H1 (cell line): ENCODE results near the gene CHST4. TPM values are rescaled to one million over a fixed set of nuclear protein-coding genes. Genes with fewer than 3 reads are reported as not detected.
A peak's percentile ranks its signal among the peaks of the same experiment; 100 is the strongest.

Experiments
- CTCF ChIA-PET: fragments of 300-600 bp; sonication (Branson Sonifier 250); formaldehyde crosslinking; loops from one replicate; lab custom pipeline; 2021; ENCODE audit not compliant: partially characterized antibody; lab: Charles Lee
- POLR2A ChIA-PET: fragments of 300-600 bp; sonication (Branson Sonifier 250); formaldehyde crosslinking; loops from one replicate; lab custom pipeline; 2021; ENCODE audit warnings: inconsistent platforms; ENCODE audit not compliant: partially characterized antibody; lab: Charles Lee
- DNase-seq, 2 experiments: peaks; one replicate each; pipeline versions ENCODE4 v3.0.0 to v3.0.0-alpha.2; 2010 to 2022; ENCODE audit warnings: low spot score in 2 of 2, low read depth in 1 of 2, mixed read lengths in 1 of 2
- FAIRE-seq: peaks from 2 replicates; lab custom pipeline; 2011; peaks lifted over from hg19 to GRCh38; lab: Jason Lieb, UNC
- H2AFZ ChIP-seq: 2 replicates; pipeline ENCODE4 v1.8.1; 2012; ENCODE audit warnings: low read length, inconsistent platforms
- H2AK5ac ChIP-seq: 2 replicates; pipeline ENCODE4 v1.6.1; 2013; ENCODE audit warnings: low read depth, low read length
- H2BK120ac ChIP-seq: replicated peaks from 2 replicates; pipeline ENCODE3; 2013; ENCODE audit warnings: low read depth, low read length, inconsistent platforms
- H2BK12ac ChIP-seq: 2 replicates; pipeline ENCODE4 v1.6.1; 2013; ENCODE audit warnings: low read depth, low read length
- H2BK15ac ChIP-seq: 2 replicates; pipeline ENCODE4 v1.6.1; 2013; ENCODE audit warnings: low read length
- H2BK20ac ChIP-seq: 2 replicates; pipeline ENCODE4 v1.6.1; 2013; ENCODE audit warnings: low read length
- H2BK5ac ChIP-seq: 2 replicates; pipeline ENCODE4 v1.6.1; 2013; ENCODE audit warnings: low read depth, low read length
- H3K14ac ChIP-seq: 2 replicates; pipeline ENCODE4 v1.6.1; 2013; ENCODE audit warnings: inconsistent platforms; ENCODE audit not compliant: insufficient read length
- H3K18ac ChIP-seq: 2 replicates; pipeline ENCODE4 v1.6.1; 2013; ENCODE audit warnings: low read length; ENCODE audit errors: extremely low read depth
- H3K23ac ChIP-seq: 2 replicates; pipeline ENCODE4 v1.6.1; 2013; ENCODE audit warnings: inconsistent platforms; ENCODE audit not compliant: insufficient read length
- H3K23me2 ChIP-seq: 2 replicates; pipeline ENCODE4 v1.6.1; 2013; ENCODE audit warnings: low read depth, low read length
- H3K27ac ChIP-seq: 2 replicates; pipeline ENCODE4 v1.6.1; 2011; ENCODE audit warnings: low read depth, low read length, inconsistent platforms
- H3K27me3 ChIP-seq, 4 experiments: replicated peaks in 1 of 4; 1 replicate in 1 of 4; 2 replicates in 3 of 4; pipeline versions ENCODE4 v1.6.1 to v1.8.1; 2011 to 2013; ENCODE audit warnings: low read length in 3 of 4, mild to moderate bottlenecking in 3 of 4, inconsistent platforms in 2 of 4, mixed read lengths in 2 of 4, moderate library complexity in 1 of 4; ENCODE audit not compliant: control insufficient read depth in 3 of 4, insufficient read depth in 3 of 4; ENCODE audit errors: extremely low read depth in 1 of 4
- H3K36me3 ChIP-seq, 4 experiments: 2 replicates each; pipeline versions ENCODE4 v1.6.1 to v1.8.1; 2011 to 2013; ENCODE audit warnings: mild to moderate bottlenecking in 4 of 4, low read length in 3 of 4, moderate library complexity in 2 of 4, control low read depth in 1 of 4, inconsistent platforms in 1 of 4; ENCODE audit not compliant: insufficient read depth in 4 of 4, control insufficient read depth in 2 of 4
- H3K4ac ChIP-seq: replicated peaks from 2 replicates; pipeline ENCODE3; 2013; ENCODE audit warnings: low read length, low read depth, mixed read lengths, inconsistent platforms; ENCODE audit not compliant: insufficient read length
- H3K4me1 ChIP-seq, 4 experiments: replicated peaks in 1 of 4; 1 replicate in 1 of 4; 2 replicates in 3 of 4; pipeline versions ENCODE4 v1.6.1 to v1.8.1; 2011 to 2013; ENCODE audit warnings: low read length in 3 of 4, inconsistent platforms in 2 of 4, mixed read lengths in 1 of 4; ENCODE audit not compliant: insufficient read depth in 4 of 4, control insufficient read depth in 3 of 4
- H3K4me2 ChIP-seq, 2 experiments: 2 replicates each; pipeline versions ENCODE4 v1.6.1 to v1.8.1; 2011 to 2013; ENCODE audit warnings: low read depth in 2 of 2, low read length in 2 of 2, control low read depth in 1 of 2, inconsistent platforms in 1 of 2, mild to moderate bottlenecking in 1 of 2; ENCODE audit not compliant: insufficient read depth in 1 of 2
- H3K4me3 ChIP-seq, 4 experiments: fragments of 200-600, 300-600 bp in 1 of 4; sonication (generic), shearing (Covaris generic), sonication (Bioruptor Twin) in 1 of 4; 2 replicates each; pipeline versions ENCODE4 v1.5.1 to v1.8.1; 2011 to 2016; ENCODE audit warnings: low read length in 4 of 4, low read depth in 3 of 4, control low read depth in 2 of 4, inconsistent platforms in 2 of 4, mild to moderate bottlenecking in 2 of 4, mixed read lengths in 1 of 4, moderate library complexity in 1 of 4; ENCODE audit not compliant: insufficient read depth in 2 of 4; ENCODE audit errors: extremely low read depth in 1 of 4
- H3K56ac ChIP-seq: replicated peaks from 2 replicates; pipeline ENCODE3; 2013; ENCODE audit warnings: low read depth, mild to moderate bottlenecking, mixed read lengths, low read length, inconsistent platforms; ENCODE audit not compliant: insufficient read length
- H3K79me1 ChIP-seq: 2 replicates; pipeline ENCODE4 v1.6.1; 2013; ENCODE audit warnings: low read depth, low read length, control low read depth
- H3K79me2 ChIP-seq, 2 experiments: 2 replicates each; pipeline versions ENCODE4 v1.6.1 to v1.8.1; 2012 to 2013; ENCODE audit warnings: low read length in 2 of 2, mild to moderate bottlenecking in 2 of 2, inconsistent platforms in 1 of 2; ENCODE audit not compliant: insufficient read depth in 2 of 2, control insufficient read depth in 1 of 2
- H3K9ac ChIP-seq, 4 experiments: replicated peaks in 1 of 4; 1 replicate in 1 of 4; 2 replicates in 3 of 4; pipeline versions ENCODE4 v1.6.1 to v1.8.1; 2011 to 2013; ENCODE audit warnings: low read depth in 3 of 4, low read length in 3 of 4, control low read depth in 2 of 4, mild to moderate bottlenecking in 2 of 4, moderate library complexity in 2 of 4, inconsistent platforms in 1 of 4; ENCODE audit errors: extremely low read depth in 1 of 4
- H3K9me3 ChIP-seq, 2 experiments: 2 replicates each; pipeline versions ENCODE4 v1.6.1 to v1.8.1; 2012 to 2013; ENCODE audit warnings: mild to moderate bottlenecking in 2 of 2, moderate library complexity in 2 of 2, control low read depth in 1 of 2, inconsistent platforms in 1 of 2, low read depth in 1 of 2, low read length in 1 of 2, mixed read lengths in 1 of 2; ENCODE audit not compliant: insufficient read depth in 2 of 2
- H4K20me1 ChIP-seq, 2 experiments: replicated peaks in 1 of 2; 2 replicates each; pipeline versions ENCODE3 to v1.8.1; 2011 to 2013; ENCODE audit warnings: inconsistent platforms in 2 of 2, low read length in 2 of 2, mild to moderate bottlenecking in 1 of 2; ENCODE audit not compliant: insufficient read depth in 2 of 2, control insufficient read depth in 1 of 2
- H4K5ac ChIP-seq: 2 replicates; pipeline ENCODE4 v1.6.1; 2013; ENCODE audit warnings: low read length, low read depth, mixed read lengths, inconsistent platforms; ENCODE audit not compliant: insufficient read length
- H4K8ac ChIP-seq: 2 replicates; pipeline ENCODE4 v1.8.0; 2013; ENCODE audit warnings: mild to moderate bottlenecking, moderate library complexity, low read length, inconsistent platforms; ENCODE audit not compliant: insufficient read depth; ENCODE audit errors: extremely low read depth
- H4K91ac ChIP-seq: replicated peaks from 2 replicates; pipeline ENCODE3; 2013; ENCODE audit warnings: low read length, mixed read lengths, inconsistent platforms; ENCODE audit not compliant: insufficient read length
- CTCF ChIP-seq, 3 experiments: IDR thresholded peaks; 1 replicate in 2 of 3; 2 replicates in 1 of 3; pipeline versions ENCODE4 v1.5.1 to v1.6.1; 2011; ENCODE audit warnings: low read length in 3 of 3, mild to moderate bottlenecking in 3 of 3, inconsistent platforms in 2 of 3, low read depth in 1 of 3, moderate library complexity in 1 of 3; ENCODE audit not compliant: insufficient read depth in 1 of 3; ENCODE audit errors: control extremely low read depth in 1 of 3
- RAD21 ChIP-seq, 2 experiments: IDR thresholded peaks in 1 of 2; conservative IDR thresholded peaks in 1 of 2; 2 replicates each; pipeline ENCODE4 v1.6.1; 2011; ENCODE audit warnings: low read depth in 2 of 2, low read length in 2 of 2, improper control_type of control experiment in 1 of 2, inconsistent platforms in 1 of 2, mild to moderate bottlenecking in 1 of 2, moderate library complexity in 1 of 2
- ZNF274 ChIP-seq: IDR thresholded peaks from 2 replicates; pipeline ENCODE4 v1.7.0; 2012; ENCODE audit warnings: low read length, borderline replicate concordance; ENCODE audit errors: extremely low read depth
- WGBS, 2 experiments: shearing (Covaris generic) in 1 of 2; methylation state at CpG; one replicate each; pipeline versions ENCODE4 v1.1.6 to v1.1.7; 2013 to 2015; ENCODE audit warnings: low lambda C conversion rate in 2 of 2, mixed read lengths in 2 of 2, inconsistent platforms in 1 of 2, low coverage in 1 of 2, missing lambda C conversion rate in 1 of 2; ENCODE audit not compliant: insufficient replicate concordance in 2 of 2, insufficient coverage in 1 of 2, insufficient read length in 1 of 2; ENCODE audit errors: extremely low coverage in 1 of 2, missing lambda C conversion rate in 1 of 2; 5-methylcytosine and 5-hydroxymethylcytosine counted together
- polyA plus RNA-seq, 7 experiments: library from polyadenylated mRNA; depleted of rRNA in 3 of 7; stranded (reverse) in 5 of 7; unstranded in 2 of 7; fragments of >200 nt in 5 of 7; fragments of 200-250 nt in 2 of 7; gene quantifications; 1 replicate in 5 of 7; 2 replicates in 1 of 7; 4 replicates in 1 of 7; pipeline versions ENCODE4 v1.2.1 to v1.2.3, GENCODE V29; 2011 to 2013; ENCODE audit warnings: missing spikeins in 2 of 7, mixed read lengths in 2 of 7
- total RNA-seq: library from RNA; stranded (reverse); fragmentation: NEBNext Ultra II Directional; extraction: Animal tissue kit (Norgen Biotek cat#: 25700); gene quantifications from 2 replicates; pipeline ENCODE4 v1.2.1, GENCODE V29; 2021

The CHST4 gene
- total and polyA plus RNA-seq, 2 of the 8 experiments (the other 6 are each of a cell fraction or from before 2014, with no cell fraction given) = 12.1 to 14.6 TPM

- H4K8ac ChIP-seq = no peak overlapping the region
- no peak overlapping the region for H3K18ac ChIP-seq
- H3K79me2 ChIP-seq = no peaks in the 10 kb centered on the region
- DNase-seq = peak in 1 of 2 experiments; percentile 76
- no peak overlapping the region for H2AFZ ChIP-seq
- no peak overlapping the region for H2BK12ac ChIP-seq
- no peaks in the 10 kb centered on the region for H3K23me2 ChIP-seq
- H3K79me1 ChIP-seq = peaks cover 3% of the 10 kb centered on the region; the same call in 1 of the 2 replicates
- CTCF ChIA-PET = interaction anchor here (0.8 to 12.7 kb wide), 25 partner anchors 8 to 179 kb away, joined by 3 to 140 read pairs (median 5); partner anchors contain the start of genes CALB2 and CHST4
- H2BK15ac ChIP-seq = no peak overlapping the region
- H3K14ac ChIP-seq = no peak overlapping the region
- H4K5ac ChIP-seq = no peak overlapping the region
- no peak overlapping the region for H3K27ac ChIP-seq
- no peak overlapping the region for H3K23ac ChIP-seq
- no peaks in the 10 kb centered on the region for H3K36me3 ChIP-seq
- H3K9ac ChIP-seq = no peak overlapping the region
- H2BK120ac ChIP-seq = no peak overlapping the region
- H4K20me1 ChIP-seq = no peaks in the 10 kb centered on the region
- peak; percentile 45 to 89 (median 84) for TF ChIP-seq CTCF (IDR thresholded peaks at IDR 0.05; ENCODE audit: control extremely low read depth in 1 of 3, insufficient read depth in 1 of 3, low read depth in 1 of 3, low read length in 3 of 3)
- no peak for TF ChIP-seq ZNF274
- peak; percentile 87 to 91 for TF ChIP-seq RAD21 (IDR thresholded peaks at IDR 0.05 in 1 of 2, conservative IDR thresholded peaks at IDR 0.05 in 1 of 2; ENCODE audit: low read depth in 2 of 2, low read length in 2 of 2)
- H4K91ac ChIP-seq = no peak overlapping the region
- H3K4me3 ChIP-seq = no peak overlapping the region
- H3K9me3 ChIP-seq = no peaks in the 10 kb centered on the region
- no peak overlapping the region for H3K4ac ChIP-seq
- POLR2A ChIA-PET = interaction anchor here (1.5 kb wide), 1 partner anchor 11 kb away, joined by 10 read pairs; the partner anchor contains the start of gene CHST4
- no peak overlapping the region for H2AK5ac ChIP-seq
- WGBS, 2 experiments = 67% methylated on average over 6 of the region's 6 CpGs; no CpG with 5 or more reads in 1 of the 2 experiments
- no peaks in the 10 kb centered on the region for H3K4me1 ChIP-seq
- no peak overlapping the region for H3K56ac ChIP-seq
- no peak overlapping the region for H2BK5ac ChIP-seq
- H3K4me2 ChIP-seq = no peak overlapping the region
- no peak overlapping the region for H2BK20ac ChIP-seq
- peak; percentile 99 for FAIRE-seq
- no peaks in the 10 kb centered on the region for H3K27me3 ChIP-seq
Observed at GRCh38 chr16:71537643-71538042, 11.4 kb downstream of the CHST4 start.
